Naive thymus-derived CD4-positive, alpha-beta T cell (primary cell): Measurements from ENCODE around the gene TMEM19. TPM values are rescaled to one million over a fixed set of nuclear protein-coding genes. Genes with fewer than 3 reads are reported as not detected.

Experiments
- ATAC-seq: fragments of 150-1000 bp; cut with Tn5 transposase; 2 replicates; pipeline ENCODE4 v1.10.0; 2021; ENCODE audit warnings: mild to moderate bottlenecking, moderate library complexity
- CTCF ChIA-PET: fragments of 350-600 bp; sonication (Branson Sonifier 250); formaldehyde crosslinking; loops from one replicate; lab custom pipeline; 2021; ENCODE audit warnings: antibody characterized with exemption; lab: Charles Lee
- POLR2A ChIA-PET: fragments of 350-600 bp; sonication (Branson Sonifier 250); formaldehyde crosslinking; loops from one replicate; lab custom pipeline; 2021; ENCODE audit warnings: antibody characterized with exemption, inconsistent platforms; lab: Charles Lee
- DNase-seq, 9 donors: peaks; one replicate each; pipeline versions ENCODE4 v3.0.0 to v3.0.0-alpha.2; 2020 to 2022; ENCODE audit warnings: mixed read lengths in 1 of 9
- H3K27ac ChIP-seq: one replicate; pipeline ENCODE4 v1.7.0; 2013; ENCODE audit warnings: mild to moderate bottlenecking, low read depth, low read length, moderate library complexity
- H3K27me3 ChIP-seq, 2 donors: one replicate each; pipeline ENCODE4 v1.7.0; 2013; ENCODE audit warnings: low read length in 2 of 2, mild to moderate bottlenecking in 2 of 2, moderate library complexity in 2 of 2; ENCODE audit not compliant: control insufficient read depth in 2 of 2, insufficient read depth in 2 of 2
- H3K36me3 ChIP-seq, 3 experiments: 1 replicate in 2 of 3; 2 replicates in 1 of 3; pipeline ENCODE4 v1.7.0; 2013; ENCODE audit warnings: low read length in 3 of 3, mild to moderate bottlenecking in 3 of 3, moderate library complexity in 1 of 3; ENCODE audit not compliant: insufficient read depth in 3 of 3, control insufficient read depth in 2 of 3
- H3K4me1 ChIP-seq, 2 donors: one replicate each; pipeline ENCODE4 v1.7.0; 2013; ENCODE audit warnings: low read length in 2 of 2, mild to moderate bottlenecking in 2 of 2, moderate library complexity in 1 of 2; ENCODE audit not compliant: control insufficient read depth in 2 of 2, insufficient read depth in 2 of 2
- H3K4me3 ChIP-seq: 2 replicates; pipeline ENCODE4 v1.7.0; 2013; ENCODE audit warnings: mild to moderate bottlenecking, low read length
- H3K9me3 ChIP-seq, 3 experiments: 1 replicate in 2 of 3; 2 replicates in 1 of 3; pipeline ENCODE4 v1.7.0; 2013; ENCODE audit warnings: low read length in 3 of 3; ENCODE audit not compliant: control insufficient read depth in 2 of 3
- H3K27ac Mint-ChIP-seq, 9 donors: one replicate each; pipeline ENCODE4 v1.8.0; 2020 to 2022; ENCODE audit warnings: mixed read lengths in 9 of 9, mild to moderate bottlenecking in 8 of 9, moderate library complexity in 5 of 9, inconsistent platforms in 2 of 9
- H3K27me3 Mint-ChIP-seq, 5 donors: one replicate each; pipeline ENCODE4 v1.8.0; 2021 to 2022; ENCODE audit warnings: mixed read lengths in 5 of 5, mild to moderate bottlenecking in 1 of 5
- H3K36me3 Mint-ChIP-seq, 5 donors: one replicate each; pipeline ENCODE4 v1.8.0; 2020 to 2022; ENCODE audit warnings: mixed read lengths in 5 of 5, mild to moderate bottlenecking in 3 of 5, inconsistent platforms in 1 of 5
- H3K4me1 Mint-ChIP-seq, 7 donors: one replicate each; pipeline ENCODE4 v1.8.0; 2020 to 2022; ENCODE audit warnings: mixed read lengths in 7 of 7, mild to moderate bottlenecking in 3 of 7, inconsistent platforms in 1 of 7
- H3K4me3 Mint-ChIP-seq, 10 donors: one replicate each; pipeline ENCODE4 v1.8.0; 2020 to 2022; ENCODE audit warnings: mild to moderate bottlenecking in 10 of 10, mixed read lengths in 10 of 10, moderate library complexity in 6 of 10, inconsistent platforms in 2 of 10
- H3K9me3 Mint-ChIP-seq, 11 donors: one replicate each; pipeline ENCODE4 v1.8.0; 2020 to 2022; ENCODE audit warnings: mixed read lengths in 11 of 11, mild to moderate bottlenecking in 4 of 11, inconsistent platforms in 1 of 11, moderate library complexity in 1 of 11
- intact Hi-C, 2 donors: fragments of 100-400 bp; cut with micrococcal nuclease; formaldehyde crosslinking; loops; one replicate each; pipeline ENCODE4 v1.15.1; 2023
- polyA plus RNA-seq, 2 donors: library from polyadenylated mRNA; unstranded; fragments of 300-500 nt; fragmentation: Illumina TruSeq; gene quantifications; one replicate each; pipeline ENCODE4 v1.2.3, GENCODE V29; 2021
- total RNA-seq, 6 experiments: library from RNA in 5 of 6; stranded (reverse) in 5 of 6; gene quantifications; 1 replicate in 5 of 6; 2 replicates in 1 of 6; pipeline ENCODE4 v1.2.3 and lab custom pipeline; 2021 to 2026

Gene TMEM19
- total and polyA plus RNA-seq, 7 experiments from 2014 or later, result 13.9 to 43.0 (median 17.4) TPM

DNA sequence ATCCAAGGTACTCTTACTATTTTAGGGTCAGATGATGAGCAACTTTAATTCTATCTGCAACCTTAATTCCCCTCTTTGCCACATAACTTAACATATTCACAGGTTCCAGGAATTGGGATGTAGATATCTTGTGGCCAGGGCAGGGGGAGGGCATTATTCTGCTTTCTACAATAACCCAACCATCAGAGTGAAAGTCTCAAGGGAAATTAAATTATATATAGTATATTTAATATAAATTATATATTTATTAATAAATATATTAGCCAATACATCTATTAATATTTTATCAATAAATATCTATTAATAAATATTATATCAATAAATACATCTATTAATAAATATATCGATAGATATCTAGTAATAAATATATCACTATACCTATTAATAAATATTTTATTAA, 57.1 kb downstream of the TMEM19 start:
- ATAC-seq (no peak), DNase-seq (no peak)
- peaks cover 0 to 16% (median 0%) of the 10 kb centered on the region in 5 donors for H3K27me3 Mint-ChIP-seq
- intact Hi-C loops, result no loop called here
- Histone ChIP-seq H3K27me3 (no peaks in the 10 kb centered on the region), H3K4me3 (no peak overlapping the region), H3K36me3 (no peaks in the 10 kb centered on the region), H3K9me3 (no peaks in the 10 kb centered on the region), H3K27ac (no peak overlapping the region), H3K4me1 (no peaks in the 10 kb centered on the region)
- H3K9me3 Mint-ChIP-seq, result no peaks in the 10 kb centered on the region
- H3K4me3 Mint-ChIP-seq, result no peak overlapping the region
- peaks cover 0 to 3% (median 0%) of the 10 kb centered on the region in 7 donors for H3K4me1 Mint-ChIP-seq
- ChIA-PET CTCF (no interaction called here), POLR2A (no interaction called here)
- peak overlapping the region in 1 of 9 donors; percentile 6 for H3K27ac Mint-ChIP-seq
- H3K36me3 Mint-ChIP-seq, result no peaks in the 10 kb centered on the region

- CTCF ChIA-PET, result interaction anchor here (0.6 to 7.0 kb wide), 4 partner anchors 10 to 329 kb away, joined by 3 to 70 read pairs (median 4); partner anchors contain the start of gene RAB21
- H3K9me3 ChIP-seq, result no peaks in the 10 kb centered on the region
- Mint-ChIP-seq H3K27me3 (peaks cover 0 to 33% (median 7%) of the 10 kb centered on the region in 5 donors), H3K36me3 (no peaks in the 10 kb centered on the region), H3K9me3 (no peaks in the 10 kb centered on the region), H3K27ac (no peak overlapping the region), H3K4me3 (no peak overlapping the region), H3K4me1 (peaks cover 0 to 3% (median 0%) of the 10 kb centered on the region in 7 donors)
- H3K36me3 ChIP-seq, result no peaks in the 10 kb centered on the region
- POLR2A ChIA-PET, result no interaction called here
- intact Hi-C loops, result loop anchor here in 1 of 2 donors (5.0 kb wide), 1 partner anchor 1152 kb away; no protein-coding TSS in a partner anchor
- DNase-seq, result no peak
- no peaks in the 10 kb centered on the region for H3K4me1 ChIP-seq
- H3K27me3 ChIP-seq, result no peaks in the 10 kb centered on the region
- ATAC-seq, result no peak
- no peak overlapping the region for H3K4me3 ChIP-seq
- no peak overlapping the region for H3K27ac ChIP-seq
Measured at GRCh38 chr12:71744522-71745300, 58.8 kb downstream of the TMEM19 start.

DNA sequence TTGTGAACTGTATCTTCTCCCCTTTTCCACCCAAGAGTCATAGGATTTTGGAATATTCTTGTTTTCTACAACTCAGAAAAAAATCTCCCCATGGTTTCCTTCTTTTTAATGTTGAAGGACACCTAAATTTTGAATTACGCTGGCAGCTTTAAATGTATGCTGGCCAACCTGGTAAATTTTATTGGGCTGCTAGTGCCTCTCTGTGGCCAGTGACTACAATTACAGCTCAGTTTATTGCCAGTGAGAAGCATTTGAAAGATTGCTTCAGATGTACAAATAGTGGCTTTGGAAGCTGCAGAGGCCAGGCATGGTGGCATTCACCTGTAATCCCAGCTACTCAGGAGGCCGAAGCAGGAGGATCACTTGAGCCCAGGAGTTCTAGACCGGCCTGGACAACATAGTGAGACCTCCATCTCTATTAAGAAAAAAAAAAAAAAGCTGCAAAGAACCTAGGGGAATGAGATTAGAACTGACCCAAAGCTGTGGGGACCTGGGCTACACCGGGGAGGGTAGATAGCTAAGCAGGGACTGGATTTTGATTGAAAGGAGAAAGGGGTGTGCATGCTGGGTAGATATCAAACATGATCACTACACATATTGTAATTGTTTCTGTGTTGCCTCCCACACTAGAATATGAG, 61.2 kb downstream of the TMEM19 start:
- ChIA-PET POLR2A (interaction anchor here (0.6 to 1.4 kb wide), 4 partner anchors 19 to 110 kb away, joined by 3 to 5 read pairs (median 4); no protein-coding TSS in a partner anchor), CTCF (interaction anchor here (0.5 to 7.0 kb wide), 28 partner anchors 9 to 1964 kb away, joined by 3 to 70 read pairs (median 4); partner anchors contain the start of gene TMEM19)
- Mint-ChIP-seq H3K9me3 (no peaks in the 10 kb centered on the region), H3K27ac (peak overlapping the region in 1 of 9 donors; percentile 51), H3K36me3 (no peaks in the 10 kb centered on the region), H3K4me1 (peaks cover 0 to 3% (median 0%) of the 10 kb centered on the region in 7 donors), H3K4me3 (no peak overlapping the region), H3K27me3 (peaks cover 5 to 48% (median 15%) of the 10 kb centered on the region in 5 donors)
- Histone ChIP-seq H3K27me3 (no peaks in the 10 kb centered on the region), H3K27ac (no peak overlapping the region), H3K4me1 (no peaks in the 10 kb centered on the region), H3K36me3 (no peaks in the 10 kb centered on the region), H3K4me3 (no peak overlapping the region), H3K9me3 (no peaks in the 10 kb centered on the region)
- intact Hi-C loops, result loop anchor here (1.0 to 5.0 kb wide), 9 partner anchors 60 to 1868 kb away; partner anchors contain the start of genes TMEM19 (in 2 of the 2) and ZFC3H1 (in 2 of the 2)
- DNase-seq (peak in 8 of 9 donors; percentile 28 to 70 (median 56)), ATAC-seq (peak; percentile 95)

DNA sequence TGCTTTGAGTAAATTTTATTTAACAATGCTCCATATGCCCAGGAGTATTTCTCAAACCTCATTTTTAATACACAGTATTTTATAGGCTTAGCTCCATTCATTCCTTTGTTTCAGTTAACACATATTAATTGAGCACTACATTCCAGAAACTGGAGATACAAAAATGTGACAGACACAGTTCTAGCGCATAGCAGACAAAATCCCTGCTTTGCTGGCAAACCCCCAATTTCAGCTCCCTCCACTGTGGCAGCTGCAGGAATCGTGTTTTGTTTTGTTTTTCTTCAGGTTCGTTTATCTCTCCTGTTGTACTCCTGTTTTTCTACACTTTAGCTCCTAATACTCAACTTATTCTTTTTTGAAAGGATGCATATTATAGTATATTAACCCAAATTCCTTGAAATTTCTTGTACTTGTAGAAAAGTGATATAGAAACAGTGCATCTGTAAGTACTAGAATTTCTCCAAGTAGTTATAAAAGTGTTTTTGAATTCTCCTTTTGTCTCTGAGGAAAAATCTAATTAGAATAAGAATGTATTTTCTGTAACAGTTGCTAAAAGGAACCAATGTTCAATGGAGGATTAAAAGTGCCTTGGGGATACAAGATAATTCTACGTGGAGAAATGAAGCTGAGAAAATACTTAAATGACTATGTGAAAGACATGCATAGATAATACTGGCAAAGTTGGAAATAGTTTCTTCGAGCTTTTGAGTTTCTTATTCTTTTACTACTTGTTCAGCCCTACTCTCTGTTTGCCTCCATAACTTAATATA, 62.4 kb downstream of the TMEM19 start:
- Histone ChIP-seq H3K9me3 (no peaks in the 10 kb centered on the region), H3K4me1 (no peaks in the 10 kb centered on the region), H3K27me3 (no peaks in the 10 kb centered on the region), H3K27ac (no peak overlapping the region), H3K36me3 (no peaks in the 10 kb centered on the region), H3K4me3 (no peak overlapping the region)
- CTCF ChIA-PET, result interaction anchor here (0.7 to 7.0 kb wide), 18 partner anchors 10 to 338 kb away, joined by 3 to 70 read pairs (median 4); partner anchors contain the start of gene TMEM19
- ATAC-seq (no peak), DNase-seq (no peak)
- H3K27ac Mint-ChIP-seq, result no peak overlapping the region
- peaks cover 0 to 3% (median 0%) of the 10 kb centered on the region in 7 donors for H3K4me1 Mint-ChIP-seq
- intact Hi-C loops, result loop anchor here in 1 of 2 donors (5.0 kb wide), 1 partner anchor 1156 kb away; no protein-coding TSS in a partner anchor
- POLR2A ChIA-PET, result interaction anchor here (0.9 to 1.4 kb wide), 3 partner anchors 63 to 112 kb away, joined by 3 to 5 read pairs (median 3); partner anchors contain the start of gene TMEM19
- no peaks in the 10 kb centered on the region for H3K9me3 Mint-ChIP-seq
- H3K4me3 Mint-ChIP-seq, result no peak overlapping the region
- peaks cover 5 to 56% (median 15%) of the 10 kb centered on the region in 5 donors for H3K27me3 Mint-ChIP-seq
- H3K36me3 Mint-ChIP-seq, result no peaks in the 10 kb centered on the region

DNA sequence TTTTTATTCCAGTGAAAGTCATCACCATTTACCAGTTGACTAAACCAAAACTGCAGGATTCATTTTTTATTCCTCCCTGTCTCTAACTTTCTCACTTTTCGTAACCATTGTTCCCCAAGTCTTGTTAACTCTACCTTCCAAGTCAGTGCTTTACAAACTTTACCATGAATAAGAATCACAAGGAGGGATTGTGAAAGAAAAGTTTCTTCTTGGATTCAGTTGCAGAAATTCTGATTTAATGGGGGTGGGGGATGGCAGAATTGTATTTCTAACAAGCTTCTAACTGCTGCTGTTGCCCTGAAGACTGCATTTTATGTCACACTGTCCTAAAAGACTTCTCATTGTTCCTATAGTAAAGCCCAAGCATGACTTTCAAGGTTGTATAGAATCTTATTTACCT, 63.8 kb downstream of the TMEM19 start:
- CTCF ChIA-PET, result interaction anchor here (7.0 kb wide), 1 partner anchor 334 kb away, joined by 70 read pairs; no protein-coding TSS in a partner anchor
- Mint-ChIP-seq H3K36me3 (no peaks in the 10 kb centered on the region), H3K4me1 (peaks cover 0 to 12% (median 9%) of the 10 kb centered on the region in 7 donors), H3K27me3 (peaks cover 5 to 56% (median 15%) of the 10 kb centered on the region in 5 donors), H3K27ac (no peak overlapping the region), H3K9me3 (no peaks in the 10 kb centered on the region), H3K4me3 (no peak overlapping the region)
- POLR2A ChIA-PET, result no interaction called here
- H3K9me3 ChIP-seq, result no peaks in the 10 kb centered on the region
- H3K27ac ChIP-seq, result no peak overlapping the region
- H3K36me3 ChIP-seq, result no peaks in the 10 kb centered on the region
- H3K4me3 ChIP-seq, result no peak overlapping the region
- H3K4me1 ChIP-seq, result peaks cover 0 to 5% of the 10 kb centered on the region in 2 donors
- intact Hi-C loops, result loop anchor here (5.0 to 10.0 kb wide), 2 partner anchors 1157 to 1505 kb away; partner anchors contain the start of gene CNOT2 (in 1 of the 2)
- DNase-seq (no peak), ATAC-seq (no peak)
- H3K27me3 ChIP-seq, result no peaks in the 10 kb centered on the region
